Measurements from ENCODE around the gene KRT12.
"Not testable (repeated sequence)": the region's sequence is repeated elsewhere in the genome, so short reads cannot be mapped to it uniquely, and the experiment has no call there.

The KRT12 gene

DNA sequence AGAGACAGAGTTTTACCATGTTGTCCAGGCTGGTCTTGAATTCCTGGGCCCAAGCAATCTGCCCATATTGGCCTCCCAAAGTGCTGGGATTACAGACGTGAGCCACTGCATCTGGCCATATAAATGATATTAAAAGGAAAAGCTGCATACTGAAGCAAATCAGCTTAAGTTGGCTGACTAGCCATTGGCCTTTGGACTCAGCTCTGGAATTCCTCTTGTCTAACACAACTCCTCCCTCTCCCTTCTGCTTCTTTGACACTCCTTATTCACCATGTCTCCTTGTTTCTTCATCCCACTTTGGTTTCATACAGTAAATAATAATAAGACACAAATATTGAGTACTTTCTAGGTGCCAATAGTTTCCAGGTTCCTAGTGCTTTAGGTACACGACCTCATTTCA is 7.5 kb downstream of the KRT12 start:
- no peak for TF ChIP-seq ZNF8 (CRISPR knock-in tag; IDR thresholded peaks at IDR 0.05)
- no peak for TF ChIP-seq GLIS3 (CRISPR knock-in tag; IDR thresholded peaks at IDR 0.05)
- TF ChIP-seq ZNF565 (CRISPR knock-in tag; conservative IDR thresholded peaks at IDR 0.05; ENCODE audit: low read depth) = no peak
- TF ChIP-seq RARB (CRISPR knock-in tag; IDR thresholded peaks at IDR 0.05) = no peak
- TF ChIP-seq, protein P1, sequence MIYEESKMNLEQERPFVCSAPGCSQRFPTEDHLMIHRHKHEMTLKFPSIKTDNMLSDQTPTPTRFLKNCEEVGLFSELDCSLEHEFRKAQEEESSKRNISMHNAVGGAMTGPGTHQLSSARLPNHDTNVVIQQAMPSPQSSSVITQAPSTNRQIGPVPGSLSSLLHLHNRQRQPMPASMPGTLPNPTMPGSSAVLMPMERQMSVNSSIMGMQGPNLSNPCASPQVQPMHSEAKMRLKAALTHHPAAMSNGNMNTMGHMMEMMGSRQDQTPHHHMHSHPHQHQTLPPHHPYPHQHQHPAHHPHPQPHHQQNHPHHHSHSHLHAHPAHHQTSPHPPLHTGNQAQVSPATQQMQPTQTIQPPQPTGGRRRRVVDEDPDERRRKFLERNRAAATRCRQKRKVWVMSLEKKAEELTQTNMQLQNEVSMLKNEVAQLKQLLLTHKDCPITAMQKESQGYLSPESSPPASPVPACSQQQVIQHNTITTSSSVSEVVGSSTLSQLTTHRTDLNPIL (CRISPR knock-in tag; IDR thresholded peaks at IDR 0.05; ENCODE audit: low read depth) = no peak
- TF ChIP-seq, protein P2, sequence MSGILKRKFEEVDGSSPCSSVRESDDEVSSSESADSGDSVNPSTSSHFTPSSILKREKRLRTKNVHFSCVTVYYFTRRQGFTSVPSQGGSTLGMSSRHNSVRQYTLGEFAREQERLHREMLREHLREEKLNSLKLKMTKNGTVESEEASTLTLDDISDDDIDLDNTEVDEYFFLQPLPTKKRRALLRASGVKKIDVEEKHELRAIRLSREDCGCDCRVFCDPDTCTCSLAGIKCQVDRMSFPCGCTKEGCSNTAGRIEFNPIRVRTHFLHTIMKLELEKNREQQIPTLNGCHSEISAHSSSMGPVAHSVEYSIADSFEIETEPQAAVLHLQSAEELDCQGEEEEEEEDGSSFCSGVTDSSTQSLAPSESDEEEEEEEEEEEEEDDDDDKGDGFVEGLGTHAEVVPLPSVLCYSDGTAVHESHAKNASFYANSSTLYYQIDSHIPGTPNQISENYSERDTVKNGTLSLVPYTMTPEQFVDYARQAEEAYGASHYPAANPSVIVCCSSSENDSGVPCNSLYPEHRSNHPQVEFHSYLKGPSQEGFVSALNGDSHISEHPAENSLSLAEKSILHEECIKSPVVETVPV (CRISPR knock-in tag; IDR thresholded peaks at IDR 0.05) = no peak
- TF ChIP-seq ZNF70 (CRISPR knock-in tag; IDR thresholded peaks at IDR 0.05) = no peak
- TF ChIP-seq ZFP3 (CRISPR knock-in tag; IDR thresholded peaks at IDR 0.05) = no peak
- TF ChIP-seq, protein P3, sequence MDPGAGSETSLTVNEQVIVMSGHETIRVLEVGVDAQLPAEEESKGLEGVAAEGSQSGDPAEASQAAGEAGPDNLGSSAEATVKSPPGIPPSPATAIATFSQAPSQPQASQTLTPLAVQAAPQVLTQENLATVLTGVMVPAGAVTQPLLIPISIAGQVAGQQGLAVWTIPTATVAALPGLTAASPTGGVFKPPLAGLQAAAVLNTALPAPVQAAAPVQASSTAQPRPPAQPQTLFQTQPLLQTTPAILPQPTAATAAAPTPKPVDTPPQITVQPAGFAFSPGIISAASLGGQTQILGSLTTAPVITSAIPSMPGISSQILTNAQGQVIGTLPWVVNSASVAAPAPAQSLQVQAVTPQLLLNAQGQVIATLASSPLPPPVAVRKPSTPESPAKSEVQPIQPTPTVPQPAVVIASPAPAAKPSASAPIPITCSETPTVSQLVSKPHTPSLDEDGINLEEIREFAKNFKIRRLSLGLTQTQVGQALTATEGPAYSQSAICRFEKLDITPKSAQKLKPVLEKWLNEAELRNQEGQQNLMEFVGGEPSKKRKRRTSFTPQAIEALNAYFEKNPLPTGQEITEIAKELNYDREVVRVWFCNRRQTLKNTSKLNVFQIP (CRISPR knock-in tag; IDR thresholded peaks at IDR 0.05; ENCODE audit: borderline replicate concordance, low read depth) = no peak
- no peak for TF ChIP-seq ESRRG (CRISPR knock-in tag; IDR thresholded peaks at IDR 0.05)
- TF ChIP-seq BACH2 (CRISPR knock-in tag; IDR thresholded peaks at IDR 0.05; ENCODE audit: borderline replicate concordance) = no peak
- TF ChIP-seq ARNTL (CRISPR knock-in tag; IDR thresholded peaks at IDR 0.05; ENCODE audit: borderline replicate concordance, low read depth) = no peak
- TF ChIP-seq ISL1 (CRISPR knock-in tag; IDR thresholded peaks at IDR 0.05) = no peak
- no peak for TF ChIP-seq TOX (CRISPR knock-in tag; IDR thresholded peaks at IDR 0.05; ENCODE audit: borderline replicate concordance)
- ATAC-seq = no peak

DNA sequence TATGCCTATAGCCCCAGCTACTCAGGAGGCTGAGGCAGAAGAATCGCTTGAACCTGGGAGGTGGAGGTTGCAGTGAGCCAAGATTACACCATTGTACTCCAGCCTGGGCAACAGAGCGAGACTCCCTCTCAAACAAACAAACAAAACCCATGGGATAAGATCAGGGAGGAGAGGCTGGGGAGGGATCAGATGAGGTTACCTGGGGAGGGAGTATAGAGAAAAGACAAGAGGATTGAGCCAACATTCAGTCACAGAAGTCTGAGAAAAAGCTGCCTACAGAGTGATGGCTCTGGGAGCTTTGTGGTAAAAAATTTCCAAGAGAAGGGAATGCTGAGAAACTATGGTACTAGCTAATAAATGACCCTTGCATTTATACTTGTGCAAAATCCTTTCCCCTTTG is 8.4 kb downstream of the KRT12 start:
- not testable (repeated sequence) for ATAC-seq

DNA sequence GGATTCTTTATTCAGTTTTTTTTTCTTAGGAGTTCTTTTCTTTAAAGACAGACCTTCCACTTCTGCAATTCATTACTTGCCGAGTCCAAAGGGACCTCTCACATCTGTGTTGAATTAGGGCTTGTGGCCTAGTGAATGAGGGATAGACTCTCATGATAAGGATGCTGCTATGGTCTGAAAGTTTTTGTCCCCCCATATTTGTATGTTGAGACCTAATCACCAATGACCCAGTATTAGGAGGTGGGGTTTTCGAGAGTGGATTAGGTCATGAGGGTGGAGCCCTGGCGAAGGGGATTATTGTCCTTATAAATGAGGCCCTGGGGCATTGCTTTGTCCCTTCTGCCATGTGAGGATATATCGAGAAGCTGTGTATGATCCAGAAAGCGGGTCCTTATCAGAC is 9.5 kb downstream of the KRT12 start:
- peak; percentile 46; the same call in 2 of the 3 replicates for ATAC-seq
- TF ChIP-seq ZNF8 (CRISPR knock-in tag; IDR thresholded peaks at IDR 0.05) = no peak
- TF ChIP-seq, protein P2 (CRISPR knock-in tag; IDR thresholded peaks at IDR 0.05) = no peak
- no peak for TF ChIP-seq ZFP3 (CRISPR knock-in tag; IDR thresholded peaks at IDR 0.05)
- no peak for TF ChIP-seq RARB (CRISPR knock-in tag; IDR thresholded peaks at IDR 0.05)
- TF ChIP-seq BACH2 (CRISPR knock-in tag; IDR thresholded peaks at IDR 0.05; ENCODE audit: borderline replicate concordance) = no peak
- TF ChIP-seq, protein P1 (CRISPR knock-in tag; IDR thresholded peaks at IDR 0.05; ENCODE audit: low read depth) = no peak
- TF ChIP-seq ESRRG (CRISPR knock-in tag; IDR thresholded peaks at IDR 0.05) = no peak
- TF ChIP-seq, protein P4, sequence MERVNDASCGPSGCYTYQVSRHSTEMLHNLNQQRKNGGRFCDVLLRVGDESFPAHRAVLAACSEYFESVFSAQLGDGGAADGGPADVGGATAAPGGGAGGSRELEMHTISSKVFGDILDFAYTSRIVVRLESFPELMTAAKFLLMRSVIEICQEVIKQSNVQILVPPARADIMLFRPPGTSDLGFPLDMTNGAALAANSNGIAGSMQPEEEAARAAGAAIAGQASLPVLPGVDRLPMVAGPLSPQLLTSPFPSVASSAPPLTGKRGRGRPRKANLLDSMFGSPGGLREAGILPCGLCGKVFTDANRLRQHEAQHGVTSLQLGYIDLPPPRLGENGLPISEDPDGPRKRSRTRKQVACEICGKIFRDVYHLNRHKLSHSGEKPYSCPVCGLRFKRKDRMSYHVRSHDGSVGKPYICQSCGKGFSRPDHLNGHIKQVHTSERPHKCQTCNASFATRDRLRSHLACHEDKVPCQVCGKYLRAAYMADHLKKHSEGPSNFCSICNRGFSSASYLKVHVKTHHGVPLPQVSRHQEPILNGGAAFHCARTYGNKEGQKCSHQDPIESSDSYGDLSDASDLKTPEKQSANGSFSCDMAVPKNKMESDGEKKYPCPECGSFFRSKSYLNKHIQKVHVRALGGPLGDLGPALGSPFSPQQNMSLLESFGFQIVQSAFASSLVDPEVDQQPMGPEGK (CRISPR knock-in tag; IDR thresholded peaks at IDR 0.05; ENCODE audit: borderline replicate concordance) = no peak
- TF ChIP-seq CSDC2 (CRISPR knock-in tag; IDR thresholded peaks at IDR 0.05) = no peak
- TF ChIP-seq, protein P3 (CRISPR knock-in tag; IDR thresholded peaks at IDR 0.05; ENCODE audit: borderline replicate concordance, low read depth) = no peak
- no peak for TF ChIP-seq ZNF70 (CRISPR knock-in tag; IDR thresholded peaks at IDR 0.05)
- no peak for TF ChIP-seq ZFP30 (CRISPR knock-in tag; IDR thresholded peaks at IDR 0.05)
- TF ChIP-seq ZC3H10 (CRISPR knock-in tag; IDR thresholded peaks at IDR 0.05) = no peak
- TF ChIP-seq GLIS3 (CRISPR knock-in tag; IDR thresholded peaks at IDR 0.05) = no peak

Measured in SK-N-SH treated with all-trans-retinoic acid at 6 μM for 48 hours (cell line).